Lower lobe of right lung (tissue), 2 donors: ENCODE data around the gene EPS15. TPM values are rescaled to one million over a fixed set of nuclear protein-coding genes. Genes with fewer than 3 reads are reported as not detected.

Experiments
- ATAC-seq, 2 donors: fragments of 200-7000 bp; cut with Tn5 transposase; one replicate each; pipeline ENCODE4 v1.9.1; 2020 to 2022; ENCODE audit warnings: mild to moderate bottlenecking in 2 of 2, moderate library complexity in 2 of 2
- DNase-seq: peaks from one replicate; pipeline ENCODE4 v3.0.0-alpha.2; 2020
- H3K27ac ChIP-seq: fragments of 200-600 bp; one replicate; pipeline ENCODE4 v1.8.0; 2022
- H3K27me3 ChIP-seq: fragments of 200-600 bp; one replicate; pipeline ENCODE4 v1.8.0; 2022; ENCODE audit warnings: low read depth
- H3K36me3 ChIP-seq: fragments of 200-600 bp; one replicate; pipeline ENCODE4 v1.8.0; 2022; ENCODE audit warnings: mild to moderate bottlenecking
- H3K4me1 ChIP-seq: fragments of 200-600 bp; one replicate; pipeline ENCODE4 v1.8.0; 2022
- H3K4me3 ChIP-seq: fragments of 200-600 bp; one replicate; pipeline ENCODE4 v1.8.0; 2022; ENCODE audit warnings: mild to moderate bottlenecking
- H3K9me3 ChIP-seq: fragments of 200-600 bp; one replicate; pipeline ENCODE4 v1.8.0; 2022
- CTCF ChIP-seq: fragments of 200-600 bp; IDR thresholded peaks from one replicate; pipeline ENCODE4 v1.8.0; 2022; ENCODE audit warnings: antibody characterized with exemption, mild to moderate bottlenecking
- intact Hi-C: fragments of 100-400 bp; cut with DNase I; formaldehyde crosslinking; loops from one replicate; pipeline ENCODE4 v1.11.0; 2022
- total RNA-seq: library from RNA; stranded (reverse); fragmentation: NEBNext Ultra II Directional; extraction: Animal tissue kit (Norgen Biotek cat#: 25700); gene quantifications from one replicate; pipeline ENCODE4 v1.2.1, GENCODE V29; 2021
- donor health status: DM: no; HTN: yes; CAD: no; lungs with severe emphysema.

Gene EPS15
- total RNA-seq, 1 donor from 2014 or later = 90.2 TPM

GRCh38 chr1:51499694-51500093 is 19.4 kb downstream of the EPS15 start:
- Histone ChIP-seq H3K27me3 (no peaks in the 10 kb centered on the region), H3K27ac (no peak overlapping the region), H3K36me3 (no peaks in the 10 kb centered on the region), H3K9me3 (no peaks in the 10 kb centered on the region), H3K4me1 (peaks cover 20% of the 10 kb centered on the region), H3K4me3 (no peak overlapping the region)
- TF ChIP-seq CTCF = no peak
- no peak for ATAC-seq
- DNase-seq = no peak
- intact Hi-C loops = no loop called here

GRCh38 chr1:51498924-51499323 is 20.1 kb downstream of the EPS15 start:
- Histone ChIP-seq H3K36me3 (no peaks in the 10 kb centered on the region), H3K4me1 (peaks cover 27% of the 10 kb centered on the region), H3K9me3 (no peaks in the 10 kb centered on the region), H3K4me3 (no peak overlapping the region), H3K27ac (no peak overlapping the region), H3K27me3 (no peaks in the 10 kb centered on the region)
- intact Hi-C loops = no loop called here
- DNase-seq = no peak
- TF ChIP-seq CTCF = no peak
- no peak for ATAC-seq

GRCh38 chr1:51497340-51497739 is 21.7 kb downstream of the EPS15 start:
- no peaks in the 10 kb centered on the region for H3K27me3 ChIP-seq
- no peak for DNase-seq
- H3K36me3 ChIP-seq = no peaks in the 10 kb centered on the region
- H3K4me3 ChIP-seq = no peak overlapping the region
- TF ChIP-seq CTCF = no peak
- intact Hi-C loops = no loop called here
- no peak for ATAC-seq
- H3K4me1 ChIP-seq = peaks cover 36% of the 10 kb centered on the region
- H3K9me3 ChIP-seq = no peaks in the 10 kb centered on the region
- no peak overlapping the region for H3K27ac ChIP-seq

GRCh38 chr1:51494138-51494830 is 24.8 kb downstream of the EPS15 start:
- no peak for TF ChIP-seq CTCF
- H3K27me3 ChIP-seq = no peaks in the 10 kb centered on the region
- no peak for DNase-seq
- intact Hi-C loops = no loop called here
- no peak overlapping the region for H3K4me3 ChIP-seq
- no peak for ATAC-seq
- no peaks in the 10 kb centered on the region for H3K9me3 ChIP-seq
- no peaks in the 10 kb centered on the region for H3K36me3 ChIP-seq
- peaks cover 63% of the 10 kb centered on the region for H3K4me1 ChIP-seq
- H3K27ac ChIP-seq = no peak overlapping the region

- ATAC-seq (peak; percentile 83 to 89), DNase-seq (no peak)
- H3K27ac ChIP-seq = no peak overlapping the region
- intact Hi-C loops = no loop called here
- no peaks in the 10 kb centered on the region for H3K9me3 ChIP-seq
- TF ChIP-seq CTCF = no peak
- no peaks in the 10 kb centered on the region for H3K36me3 ChIP-seq
- H3K27me3 ChIP-seq = no peaks in the 10 kb centered on the region
- H3K4me3 ChIP-seq = no peak overlapping the region
- H3K4me1 ChIP-seq = peaks cover 69% of the 10 kb centered on the region
Measured at GRCh38 chr1:51491166-51491981, 27.7 kb downstream of the EPS15 start.
